ENCODE measurements around the gene SMIM36. TPM values are rescaled to one million over a fixed set of nuclear protein-coding genes. Genes with fewer than 3 reads are reported as not detected.

The SMIM36 gene
- total and polyA plus RNA-seq, 2 experiments from 2014 or later: not detected

- Mint-ChIP-seq H3K4me1 (peaks cover 13% of the 10 kb centered on the region), H3K27ac (no peak overlapping the region), H3K36me3 (ENCODE audit: low read depth) (no peaks in the 10 kb centered on the region), H3K4me3 (no peak overlapping the region), H3K9me3 (no peaks in the 10 kb centered on the region), H3K27me3 (ENCODE audit: insufficient read depth, low read depth, poor library complexity) (peaks cover 4% of the 10 kb centered on the region)
- no peaks in the 10 kb centered on the region for H4K20me1 ChIP-seq (replicated peaks; ENCODE audit: insufficient read depth)
- no peaks in the 10 kb centered on the region for H3K79me2 ChIP-seq (replicated peaks; ENCODE audit: insufficient read depth)
- H3K4me2 ChIP-seq: no peak overlapping the region
- H3K9me2 ChIP-seq (ENCODE audit: insufficient read depth): no peaks in the 10 kb centered on the region
- no peak for DNase-seq (ENCODE audit: low spot score)
- ATAC-seq: no peak
- H2AFZ ChIP-seq: no peak overlapping the region
- TF ChIP-seq NANOG (IDR thresholded peaks at IDR 0.05; ENCODE audit: borderline replicate concordance): no peak
- no peak for TF ChIP-seq ETS1 (IDR thresholded peaks at IDR 0.05)
- no peak overlapping the region for H3K27ac ChIP-seq (ENCODE audit: low read depth)
- H3K4me1 ChIP-seq (ENCODE audit: insufficient read depth): peaks cover 7% of the 10 kb centered on the region; the same call in 1 of the 2 replicates
- no peaks in the 10 kb centered on the region for H3K36me3 ChIP-seq (ENCODE audit: insufficient read depth)
- H3F3A ChIP-seq (replicated peaks; ENCODE audit: low read depth): peaks cover 4% of the 10 kb centered on the region; the same call in 1 of the 2 replicates
- no peaks in the 10 kb centered on the region for H3K27me3 ChIP-seq (ENCODE audit: insufficient read depth)
- H3K4me3 ChIP-seq: no peak overlapping the region
Observed at GRCh38 chr17:55496094-55496881, 15.0 kb downstream of the SMIM36 start.

- Histone ChIP-seq H3F3A (replicated peaks; ENCODE audit: low read depth) (peaks cover 2% of the 10 kb centered on the region; the same call in 1 of the 2 replicates), H2AFZ (no peak overlapping the region), H3K36me3 (ENCODE audit: insufficient read depth) (no peaks in the 10 kb centered on the region), H3K27ac (ENCODE audit: low read depth) (no peak overlapping the region), H3K79me2 (replicated peaks; ENCODE audit: insufficient read depth) (no peaks in the 10 kb centered on the region), H3K27me3 (ENCODE audit: insufficient read depth) (no peaks in the 10 kb centered on the region), H3K9me2 (ENCODE audit: insufficient read depth) (no peaks in the 10 kb centered on the region), H4K20me1 (replicated peaks; ENCODE audit: insufficient read depth) (no peaks in the 10 kb centered on the region), H3K4me2 (no peak overlapping the region), H3K4me3 (no peak overlapping the region), H3K4me1 (ENCODE audit: insufficient read depth) (peaks cover 7% of the 10 kb centered on the region; the same call in 1 of the 2 replicates)
- Mint-ChIP-seq H3K27me3 (ENCODE audit: insufficient read depth, low read depth, poor library complexity) (peaks cover 4% of the 10 kb centered on the region), H3K4me1 (peaks cover 13% of the 10 kb centered on the region), H3K36me3 (ENCODE audit: low read depth) (no peaks in the 10 kb centered on the region), H3K27ac (no peak overlapping the region), H3K4me3 (no peak overlapping the region), H3K9me3 (no peaks in the 10 kb centered on the region)
- ATAC-seq (no peak), DNase-seq (ENCODE audit: low spot score) (no peak)
- TF ChIP-seq EZH2 (IDR thresholded peaks at IDR 0.05; ENCODE audit: low read depth, unreplicated experiment): no peak
- no peak for TF ChIP-seq NANOG (IDR thresholded peaks at IDR 0.05; ENCODE audit: borderline replicate concordance)
- TF ChIP-seq ZNF114 (CRISPR knock-in tag; IDR thresholded peaks at IDR 0.05): no peak
- no peak for TF ChIP-seq ETS1 (IDR thresholded peaks at IDR 0.05)
- TF ChIP-seq ZNF462 (CRISPR knock-in tag; IDR thresholded peaks at IDR 0.05): no peak
- no peak for TF ChIP-seq CTCF (conservative IDR thresholded peaks at IDR 0.05; ENCODE audit: low read depth in 2 of 2)
- no peak for TF ChIP-seq ZNF331 (CRISPR knock-in tag; IDR thresholded peaks at IDR 0.05; ENCODE audit: low read depth)
- TF ChIP-seq STAT1 (IDR thresholded peaks at IDR 0.05; ENCODE audit: unreplicated experiment): no peak
Observed at GRCh38 chr17:55495239-55495638, 16.0 kb downstream of the SMIM36 start.
